Stimulated activated CD8-positive, alpha-beta memory T cell treated with anti-CD3 and anti-CD28 coated beads, Interleukin-4, amount 100 ng/mL, for 24 hours (primary cell): ENCODE measurements around the gene ZCRB1.
"Not testable (repeated sequence)": the region's sequence is repeated elsewhere in the genome, so short reads cannot be mapped to it uniquely, and the experiment has no call there.

Experiments used
- DNase-seq: peaks from one replicate; pipeline ENCODE4 v3.0.0-alpha.2; 2020; ENCODE audit warnings: low read depth

Gene ZCRB1, protein sequence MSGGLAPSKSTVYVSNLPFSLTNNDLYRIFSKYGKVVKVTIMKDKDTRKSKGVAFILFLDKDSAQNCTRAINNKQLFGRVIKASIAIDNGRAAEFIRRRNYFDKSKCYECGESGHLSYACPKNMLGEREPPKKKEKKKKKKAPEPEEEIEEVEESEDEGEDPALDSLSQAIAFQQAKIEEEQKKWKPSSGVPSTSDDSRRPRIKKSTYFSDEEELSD

DNA sequence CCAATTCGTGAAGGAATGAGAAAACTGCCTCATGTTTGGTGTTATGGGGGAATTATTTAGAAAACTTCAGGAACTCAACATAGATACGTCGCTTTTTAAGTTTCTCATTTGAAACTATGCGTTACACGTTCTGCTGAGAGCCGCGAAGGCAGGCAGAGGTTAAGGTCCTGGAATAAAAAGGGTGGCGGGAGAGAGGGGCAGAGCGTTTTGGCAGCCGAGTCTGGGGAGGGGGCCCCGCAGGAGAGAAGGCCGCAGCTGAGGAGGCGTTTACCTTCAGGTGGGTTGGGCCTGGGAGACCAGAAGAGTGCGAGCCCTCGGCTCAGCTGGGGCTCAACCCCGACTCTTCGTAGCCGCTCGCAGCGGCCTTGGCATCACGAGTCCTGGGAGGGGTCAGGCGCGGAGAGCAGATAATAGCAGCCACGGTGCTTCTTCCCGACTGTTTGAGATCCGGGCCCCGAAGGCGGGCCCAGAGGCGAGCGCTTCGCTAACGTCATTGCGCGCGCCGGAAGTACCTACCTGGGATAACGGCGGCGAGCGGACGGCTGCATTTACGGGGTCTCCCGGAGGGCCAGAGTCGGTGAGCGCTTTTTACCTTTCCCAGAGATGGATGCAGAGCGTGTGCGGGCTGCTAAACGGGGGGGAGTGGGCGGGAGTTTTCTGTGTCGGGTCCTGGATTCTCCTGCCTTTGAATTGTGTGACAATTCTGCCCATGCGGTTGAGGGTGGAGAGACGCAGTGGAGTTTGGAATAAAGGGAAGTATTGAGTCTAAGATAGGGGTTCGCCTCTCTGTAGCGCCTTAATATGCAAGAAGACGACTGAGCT is at the start of gene ZCRB1, which contains the start of gene PPHLN1:
Gene ZCRB1, minus strand, starts transcription at position 442 of the 822 bp plus-strand sequence. CDS start 1,992 bp downstream, outside the sequence.
Gene PPHLN1, plus strand, starts transcription at position 515 of the 822 bp plus-strand sequence. CDS start 9,736 bp downstream, outside the sequence.
- peak; percentile 66 for DNase-seq

DNA sequence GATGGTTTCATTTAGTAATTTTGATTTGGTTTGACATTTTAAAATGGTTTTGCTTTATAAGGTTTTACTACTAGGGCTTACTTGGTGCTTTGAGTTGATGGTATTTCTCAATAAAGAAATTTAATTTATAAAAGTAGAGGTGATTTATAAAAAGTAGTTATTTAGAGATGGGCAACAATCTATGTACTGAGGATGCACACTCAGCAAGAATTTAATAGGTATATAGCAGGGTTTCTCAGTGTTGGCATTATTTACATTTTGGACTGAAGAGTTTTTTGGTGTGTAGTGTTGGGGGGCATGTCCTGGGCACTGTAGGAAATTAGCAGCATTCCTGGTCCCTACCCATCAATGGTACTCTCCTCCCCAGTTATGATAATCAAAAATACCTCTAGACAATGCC is 47.8 kb upstream of the ZCRB1 start:
- DNase-seq: no peak

DNA sequence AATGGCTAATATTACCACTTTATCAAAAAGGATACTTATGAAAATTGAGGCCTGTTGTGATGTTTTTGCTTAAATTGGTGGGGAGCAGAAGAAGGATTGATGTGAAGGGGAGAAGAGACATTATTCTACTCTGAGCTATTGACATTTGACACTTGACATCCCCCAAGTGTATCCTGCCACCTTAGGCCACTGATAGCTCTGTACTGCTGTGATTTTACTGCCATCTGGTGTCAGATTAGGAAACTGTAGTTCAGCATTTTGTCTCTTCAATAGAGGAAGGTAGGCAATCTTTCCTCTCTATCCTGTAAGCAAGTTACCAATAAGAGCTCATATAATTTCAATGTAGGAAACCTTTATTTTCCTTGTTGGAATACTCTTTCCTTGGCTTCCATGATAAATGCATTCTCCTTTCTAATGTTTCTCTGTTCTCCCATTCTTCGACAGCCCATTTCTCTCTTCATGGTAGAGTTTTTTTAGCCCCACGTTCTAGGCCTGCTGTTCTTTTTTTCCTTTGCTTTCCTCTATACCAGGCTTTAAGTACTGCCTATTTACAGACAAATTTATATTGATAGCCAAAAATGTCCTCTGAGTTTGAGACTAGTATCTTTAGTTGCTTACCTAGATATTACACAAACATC is 46.4 kb upstream of the ZCRB1 start:
- DNase-seq: no peak

DNA sequence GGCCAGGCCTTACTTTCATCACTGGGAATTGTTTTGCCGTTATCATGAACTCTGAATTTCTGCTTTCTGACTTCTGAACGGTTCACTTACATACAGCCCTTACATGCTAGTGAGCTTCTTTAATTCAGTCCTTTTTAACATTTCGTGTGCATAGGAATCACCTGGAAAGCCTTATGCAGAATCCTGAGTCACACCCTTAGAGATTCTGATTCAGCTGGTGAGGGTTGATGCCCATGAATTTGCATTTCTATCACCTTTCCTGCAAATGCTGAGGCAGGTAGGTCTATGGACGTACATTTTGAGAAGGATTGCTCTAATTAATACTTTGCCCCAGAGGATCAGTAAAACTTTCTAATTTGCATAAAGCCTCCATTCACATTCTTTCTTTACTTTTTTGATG is 44.1 kb upstream of the ZCRB1 start:
- no peak for DNase-seq

DNA sequence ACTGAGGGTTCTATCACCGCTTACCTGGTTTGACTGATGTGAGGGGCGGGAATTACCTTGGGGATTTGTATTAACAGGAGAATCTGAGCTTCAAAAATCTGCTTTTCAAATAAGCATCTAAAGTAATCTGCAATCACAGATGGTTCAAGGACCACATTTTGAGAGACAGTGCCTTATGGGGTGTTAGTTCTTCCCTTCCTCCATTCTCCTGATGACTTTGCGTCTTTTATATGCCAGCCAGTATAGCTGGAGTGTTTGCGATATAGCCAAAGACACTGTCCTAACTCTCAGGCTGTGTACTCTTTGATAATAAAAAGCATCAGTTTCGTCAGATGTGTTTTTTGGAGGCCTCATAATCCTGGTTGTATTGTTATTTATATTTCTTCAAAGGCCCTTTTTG is 39.6 kb upstream of the ZCRB1 start:
- no peak for DNase-seq

DNA sequence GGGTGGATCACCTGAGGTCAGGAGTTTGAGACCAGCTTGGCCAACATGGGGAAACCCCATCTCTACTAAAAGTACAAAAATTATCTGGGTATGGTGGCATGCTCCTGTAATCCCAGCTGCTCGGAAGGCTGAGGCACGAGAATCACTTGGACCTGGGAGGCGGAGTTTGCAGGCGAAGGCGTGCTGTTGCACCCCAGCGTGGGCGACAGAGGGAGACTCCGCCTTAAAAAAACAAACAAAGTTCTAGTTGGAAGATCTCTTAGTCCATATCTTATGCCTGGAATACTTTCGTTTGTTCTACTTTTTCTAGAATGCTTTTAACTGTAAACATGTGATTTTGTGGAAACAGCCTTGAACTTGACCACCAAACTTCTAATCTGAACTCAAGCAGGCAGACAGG is 38.8 kb upstream of the ZCRB1 start:
- no peak for DNase-seq

DNA sequence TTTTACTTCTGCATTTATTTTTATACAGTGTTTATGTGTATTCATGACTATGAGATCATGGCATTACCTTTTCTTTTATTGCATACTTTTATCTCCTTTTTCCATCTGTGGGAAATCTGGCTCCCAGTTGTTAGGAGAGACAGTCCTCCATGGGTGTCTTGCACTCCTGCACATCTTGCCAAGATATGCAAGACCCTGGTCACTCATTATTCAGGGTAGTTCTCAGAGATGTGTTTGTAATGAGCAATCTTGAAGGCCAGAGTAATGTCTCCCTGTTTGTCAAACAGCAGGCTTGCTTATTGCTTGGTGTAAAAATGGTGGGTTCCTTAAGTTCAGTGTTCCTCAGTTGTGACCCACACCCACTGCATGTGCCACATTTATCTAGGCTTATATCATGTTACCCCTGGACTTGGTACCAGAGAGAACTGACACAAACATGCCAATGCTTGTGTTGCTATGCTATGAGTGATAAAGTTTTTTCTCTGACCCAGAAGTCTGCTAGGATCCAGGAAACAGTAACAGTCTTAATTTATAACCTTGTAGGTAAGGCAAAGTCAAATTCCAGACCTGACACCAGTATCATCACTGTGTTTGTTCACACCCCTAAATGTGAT is 36.9 kb upstream of the ZCRB1 start:
- DNase-seq: no peak

DNA sequence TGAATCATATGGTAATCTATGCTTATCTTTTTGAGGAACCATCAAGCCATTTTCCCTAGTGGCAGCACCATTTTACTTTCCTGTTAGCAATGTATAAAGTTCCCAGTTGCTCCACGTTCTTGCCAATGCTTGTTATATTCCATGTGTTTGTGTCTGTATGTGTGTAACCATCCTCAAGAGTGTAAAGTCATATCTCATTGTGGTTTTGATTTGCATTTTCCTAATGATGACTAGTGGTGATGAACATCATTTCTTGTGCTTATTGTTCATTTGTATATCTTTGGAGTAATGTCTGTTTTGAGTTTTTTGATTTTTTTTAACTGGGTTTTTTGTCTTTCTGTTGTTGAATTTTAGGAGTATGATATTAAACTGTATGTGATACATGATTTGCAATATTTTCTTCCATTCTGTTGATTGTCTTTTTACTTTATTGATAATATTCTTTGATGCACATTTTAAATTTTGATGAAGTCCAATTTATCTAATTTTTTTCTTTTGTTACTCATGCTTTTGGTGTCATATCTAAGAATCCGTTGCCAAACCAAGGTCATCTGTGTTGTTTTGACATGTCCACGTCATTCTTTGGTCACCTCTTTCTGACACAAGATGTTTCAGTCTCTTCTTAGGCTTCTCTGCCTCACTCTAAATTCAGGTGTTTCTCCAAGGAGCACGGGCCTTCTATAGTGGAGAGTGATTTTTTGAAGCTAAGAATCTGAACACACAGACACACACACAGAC is 36.2 kb upstream of the ZCRB1 start:
- no peak for DNase-seq

DNA sequence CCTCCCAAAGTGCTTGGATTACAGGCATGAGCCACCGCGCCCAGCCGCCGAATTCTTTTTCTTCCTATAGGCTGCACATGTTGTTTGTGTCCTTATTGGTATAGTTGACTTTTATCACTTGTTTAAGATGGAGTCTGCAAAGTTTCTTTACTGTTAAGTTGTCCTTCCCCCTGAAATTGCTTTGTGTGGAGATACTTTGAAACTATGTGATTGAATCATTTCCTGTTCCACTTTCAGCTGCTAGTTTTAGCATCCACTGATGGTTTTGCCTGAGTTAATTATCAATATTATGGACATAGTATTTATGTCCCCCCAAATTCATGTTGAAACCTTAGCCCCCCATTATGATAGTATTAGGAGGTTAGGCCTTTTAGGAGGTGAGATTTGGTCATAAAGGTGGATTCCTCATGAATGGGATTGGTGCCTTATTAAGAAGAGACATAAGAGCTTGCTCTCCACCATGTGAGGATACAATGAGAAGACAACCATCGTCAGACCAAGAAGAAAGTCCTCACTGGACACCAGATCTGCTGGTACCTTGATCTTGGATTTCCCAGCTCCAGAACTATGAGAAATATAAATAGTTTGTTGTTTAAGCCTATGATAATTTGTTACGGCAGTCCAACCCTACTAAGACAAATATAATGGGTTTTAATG is 35.0 kb upstream of the ZCRB1 start:
- no peak for DNase-seq

DNA sequence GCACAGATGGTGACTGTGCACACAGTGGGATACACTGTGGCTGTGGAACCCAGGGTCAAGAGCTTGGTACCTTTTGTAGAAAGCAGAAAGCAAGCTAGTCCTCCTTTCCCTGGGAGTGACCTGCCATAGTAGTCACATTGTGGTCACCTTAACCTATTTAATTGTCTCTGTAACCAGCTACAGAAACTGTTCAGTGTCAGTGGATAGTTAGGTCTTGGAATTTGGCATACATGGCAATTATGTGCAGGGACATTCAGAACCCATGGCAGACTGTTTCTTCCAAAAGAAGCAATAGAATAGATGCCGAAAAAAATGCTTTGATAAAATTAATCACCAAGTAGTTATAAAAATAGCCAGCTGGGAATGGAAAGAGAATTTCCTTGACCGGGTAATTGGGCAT is 30.4 kb upstream of the ZCRB1 start:
- DNase-seq: no peak

DNA sequence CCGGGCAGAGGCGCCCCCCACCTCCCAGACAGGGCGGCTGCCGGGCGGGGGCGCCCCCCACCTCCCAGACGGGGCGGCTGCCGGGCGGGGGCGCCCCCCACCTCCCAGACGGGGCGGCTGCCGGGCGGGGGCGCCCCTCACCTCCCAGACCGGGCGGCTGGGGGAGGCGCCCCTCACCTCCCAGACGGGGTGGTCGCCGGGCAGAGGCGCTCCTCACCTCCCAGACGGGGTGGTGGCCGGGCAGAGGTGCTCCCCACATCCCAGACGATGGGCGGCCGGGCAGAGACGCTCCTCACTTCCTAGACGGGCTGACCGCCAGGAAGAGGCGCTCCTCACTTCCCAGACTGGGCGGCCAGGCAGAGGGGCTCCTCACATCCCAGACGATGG is 24.1 kb upstream of the ZCRB1 start:
- not testable (repeated sequence) for DNase-seq

DNA sequence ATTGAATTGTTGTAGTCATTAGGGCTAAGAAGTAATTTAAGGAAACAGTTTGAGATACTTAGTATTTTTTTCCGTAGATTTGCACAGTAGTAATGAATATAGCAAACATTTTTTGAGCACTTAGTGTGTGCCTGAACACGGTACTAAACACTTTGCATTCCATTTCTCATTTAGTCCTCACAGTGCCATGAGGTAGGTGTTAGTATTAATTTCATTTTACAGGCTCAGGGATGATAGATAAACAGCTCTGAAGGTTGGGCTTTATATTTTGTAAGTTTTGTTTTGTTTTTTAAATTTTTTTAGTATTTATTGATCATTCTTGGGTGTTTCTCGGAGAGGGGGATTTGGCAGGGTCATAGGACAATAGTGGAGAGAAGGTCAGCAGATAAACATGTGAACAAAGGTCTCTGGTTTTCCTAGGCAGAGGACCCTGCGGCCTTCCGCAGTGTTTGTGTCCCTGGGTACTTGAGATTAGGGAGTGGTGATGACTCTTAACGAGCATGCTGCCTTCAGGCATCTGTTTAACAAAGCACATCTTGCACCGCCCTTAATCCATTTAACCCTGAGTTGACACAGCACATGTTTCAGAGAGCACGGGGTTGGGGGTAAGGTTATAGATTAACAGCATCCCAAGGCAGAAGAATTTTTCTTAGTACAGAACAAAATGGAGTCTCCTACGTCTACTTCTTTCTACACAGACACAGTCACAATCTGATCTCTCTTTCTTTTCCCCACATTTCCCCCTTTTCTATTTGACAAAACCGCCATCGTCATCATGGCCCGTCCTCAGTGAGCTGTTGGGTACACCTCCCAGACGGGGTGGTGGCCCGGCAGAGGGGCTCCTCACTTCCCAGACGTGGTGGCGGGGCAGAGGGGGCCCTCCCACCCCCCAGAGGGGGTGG is 23.5 kb upstream of the ZCRB1 start:
- DNase-seq: not testable (repeated sequence)

DNA sequence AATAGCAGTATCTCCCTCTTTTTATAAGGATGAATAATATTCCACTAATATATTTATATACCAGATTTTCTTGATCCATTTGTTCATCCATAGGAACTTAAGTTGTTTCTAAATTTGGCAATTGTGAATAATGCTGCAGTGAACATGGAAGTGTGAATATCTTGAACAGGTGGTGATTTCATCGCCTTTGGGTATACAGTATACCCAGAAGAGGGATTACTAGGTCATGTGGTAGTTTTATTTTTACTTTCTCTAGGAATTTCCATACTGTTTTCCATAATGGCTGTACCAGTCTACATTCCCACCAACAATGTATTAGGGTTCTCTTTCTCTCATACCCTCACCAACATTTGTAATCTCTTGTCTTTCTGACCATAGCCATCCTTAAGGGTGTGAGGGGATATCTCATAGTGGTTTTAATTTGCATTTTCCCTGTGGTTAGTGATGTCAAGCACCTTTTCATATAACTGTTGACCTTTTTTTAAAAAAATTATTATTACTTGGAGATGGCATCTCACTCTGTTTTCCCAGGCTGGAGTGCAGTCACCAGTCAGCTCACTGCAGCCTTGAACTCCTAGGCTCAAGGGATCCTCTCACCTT is 20.6 kb upstream of the ZCRB1 start:
- DNase-seq: no peak

DNA sequence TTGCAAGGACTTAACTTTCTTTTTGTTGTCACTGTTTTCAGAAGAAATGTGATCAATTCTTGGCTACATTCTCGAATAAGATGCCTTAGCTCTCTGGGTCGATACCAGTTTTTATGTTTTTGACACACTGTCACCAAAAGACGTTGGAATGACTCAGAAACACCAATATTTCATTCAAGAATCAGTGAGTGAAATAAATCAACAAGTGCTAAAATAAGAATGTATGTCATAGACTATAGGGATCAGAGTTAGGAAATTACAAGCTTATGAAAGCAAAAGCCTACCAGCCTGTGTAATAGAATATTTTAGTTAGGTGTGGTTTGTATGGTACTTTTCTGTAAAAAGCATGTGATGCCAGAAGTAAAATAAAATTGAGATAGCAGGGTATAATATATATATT is 17.8 kb upstream of the ZCRB1 start:
- no peak for DNase-seq

DNA sequence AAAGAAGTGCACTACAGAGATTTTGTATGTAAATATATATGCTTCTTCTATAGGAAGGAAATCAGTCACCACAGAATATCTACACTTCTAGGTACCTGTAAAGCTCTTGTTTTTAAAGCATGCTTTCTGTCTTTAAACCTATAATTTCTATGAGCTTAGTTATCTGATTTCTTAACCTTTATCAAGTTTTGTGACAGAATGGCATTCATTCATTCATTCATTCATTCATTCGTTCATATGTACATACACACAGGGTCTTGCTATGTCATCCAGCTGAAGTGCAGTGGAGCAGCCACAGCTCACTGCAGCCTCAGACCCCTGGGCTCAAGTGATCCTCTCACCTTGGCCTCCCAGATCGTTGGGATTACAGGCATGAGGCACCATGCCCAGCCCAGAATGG is 16.1 kb upstream of the ZCRB1 start:
- no peak for DNase-seq

DNA sequence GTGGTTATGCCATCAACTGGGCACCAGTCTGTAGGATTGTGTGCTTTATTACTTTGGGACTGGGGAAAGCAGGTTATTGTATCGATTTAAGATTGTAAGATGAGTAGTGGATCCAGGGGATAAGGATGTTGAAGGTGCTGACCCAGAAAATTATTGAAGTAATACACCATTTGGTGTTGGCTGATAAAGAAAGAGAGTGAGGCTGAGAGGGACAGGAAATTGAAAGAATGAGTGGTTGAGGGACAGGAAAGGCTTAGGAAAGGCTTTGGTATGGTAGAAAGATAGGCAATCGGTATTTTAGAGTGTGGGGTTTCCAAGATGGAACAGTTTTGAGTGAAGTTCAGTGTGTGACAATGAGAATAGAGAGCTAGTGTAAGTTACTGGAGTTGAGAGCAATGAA is 12.4 kb upstream of the ZCRB1 start:
- no peak for DNase-seq

DNA sequence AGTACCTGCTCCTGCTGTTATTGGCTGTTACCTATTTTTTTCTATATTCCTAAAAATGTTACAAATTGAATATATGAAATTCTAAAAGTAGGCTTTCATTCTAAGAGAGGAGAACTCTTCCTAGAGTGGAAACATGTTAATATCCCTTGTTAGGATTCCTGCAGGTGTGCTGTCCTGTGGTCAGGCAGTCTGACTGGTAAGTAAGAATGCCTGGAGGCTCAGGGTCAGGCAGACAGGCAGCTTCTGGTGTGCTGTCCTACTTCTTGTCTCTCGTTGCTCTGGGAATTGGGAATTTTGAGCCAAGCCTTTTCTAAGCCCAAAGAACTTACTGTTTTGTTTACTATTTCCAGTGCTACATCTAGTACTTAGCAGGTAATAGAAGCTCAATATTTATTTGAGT is 10.4 kb upstream of the ZCRB1 start:
- DNase-seq: no peak

DNA sequence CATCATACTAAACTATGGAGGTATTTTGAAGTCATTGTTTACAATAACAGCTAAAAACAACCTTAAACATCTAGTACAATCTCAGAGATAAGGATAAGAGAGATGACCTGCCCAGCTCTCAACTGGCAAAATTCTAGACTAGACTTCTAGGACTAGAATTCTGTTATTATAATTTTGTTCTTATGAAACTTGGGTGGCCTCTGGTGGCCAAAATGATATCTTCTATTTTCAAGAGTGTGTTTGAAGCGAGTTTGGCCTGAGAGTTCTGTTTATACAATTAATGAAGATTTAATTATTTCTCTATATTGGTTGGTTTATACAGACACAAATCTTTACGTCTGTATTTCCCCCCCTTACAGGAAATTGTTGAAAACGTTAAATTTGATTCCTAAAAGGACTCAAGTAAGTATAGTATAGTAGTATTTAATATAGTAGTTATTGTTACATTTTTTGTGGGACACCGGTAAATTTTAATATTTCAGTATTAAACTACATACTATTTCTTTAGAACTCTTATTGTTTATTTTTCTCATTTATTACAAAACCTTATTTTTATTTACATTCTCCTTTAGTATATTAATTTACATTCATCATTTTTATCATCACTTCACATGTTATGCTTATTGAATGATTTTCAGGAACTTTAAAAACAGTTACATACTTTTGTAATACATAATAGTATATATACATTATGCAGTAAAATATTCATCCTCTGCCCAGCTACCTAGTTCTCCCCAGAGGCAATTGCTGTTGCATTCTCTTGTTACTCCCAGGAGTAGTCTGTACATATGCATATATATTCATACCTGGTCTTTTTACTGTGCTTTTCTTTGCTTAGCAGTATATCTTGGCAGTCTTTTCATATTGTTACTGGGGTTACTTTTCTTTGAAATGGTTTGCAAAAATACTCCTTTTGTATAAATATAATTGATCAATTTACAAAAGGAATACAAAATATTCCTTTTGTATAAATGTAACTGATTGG is 6.7 kb upstream of the ZCRB1 start:
- DNase-seq: no peak

DNA sequence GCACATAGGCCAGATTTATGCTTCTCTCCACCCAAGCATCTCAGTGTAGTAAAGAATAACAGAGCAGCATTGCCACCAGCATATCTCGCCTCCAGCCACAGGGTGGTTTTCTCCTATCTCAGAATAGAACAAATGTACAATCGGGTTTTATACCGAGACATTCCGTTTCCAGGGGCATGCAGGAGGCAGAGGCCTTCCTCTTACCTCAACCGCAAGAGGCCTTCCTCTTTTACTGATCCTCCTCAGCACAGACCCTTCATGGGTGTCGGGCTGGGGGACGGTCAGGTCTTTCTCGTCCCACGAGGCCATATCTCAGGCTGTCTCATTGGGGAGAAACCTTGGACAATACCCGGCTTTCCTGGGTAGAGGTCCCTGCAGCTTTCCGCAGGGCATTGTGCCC is 4.2 kb upstream of the ZCRB1 start:
- not testable (repeated sequence) for DNase-seq
